GM12878 (cell line): ENCODE results near the gene SEL1L3. TPM values are rescaled to one million over a fixed set of nuclear protein-coding genes. Genes with fewer than 3 reads are reported as not detected.

Experiments used
- ATAC-seq: fragments of 200-7000 bp; cut with Tn5 transposase; 3 replicates; pipeline ENCODE4 v1.9.1; 2020; ENCODE audit warnings: mild to moderate bottlenecking, moderate library complexity
- BruUV-seq: library from RNA; stranded (reverse); fragments of 400-500 nt; replicated peaks from 2 replicates; lab custom pipeline; 2021; lab: Mats Ljungman, UMichigan
- CTCF ChIA-PET: fragments of 300-600 bp; sonication (Branson Sonifier 250); formaldehyde crosslinking; extraction: SDS; loops from one replicate; lab custom pipeline; 2021; ENCODE audit warnings: inconsistent platforms; lab: Yijun Ruan, JAX
- POLR2A ChIA-PET: fragments of 350-600 bp; formaldehyde crosslinking; extraction: SDS; loops from one replicate; lab custom pipeline; 2021; ENCODE audit warnings: inconsistent platforms; lab: Charles Lee
- RAD21 ChIA-PET: fragments of 300-600 bp; sonication (Branson Sonifier 250); formaldehyde crosslinking; loops from one replicate; lab custom pipeline; 2023; ENCODE audit warnings: antibody characterized with exemption; ENCODE audit not compliant: unreplicated experiment; lab: Charles Lee
- SMC1A ChIA-PET: fragments of 300-600 bp; sonication (Branson Sonifier 250); formaldehyde crosslinking; loops from one replicate; lab custom pipeline; 2023; ENCODE audit not compliant: unreplicated experiment, uncharacterized antibody; lab: Charles Lee
- DNase-seq: peaks from one replicate; pipeline ENCODE4 v3.0.0-alpha.2; 2011; ENCODE audit warnings: low read depth, low spot score
- FAIRE-seq: peaks from 3 replicates; lab custom pipeline; 2011; peaks lifted over from hg19 to GRCh38; lab: Jason Lieb, UNC
- H2AFZ ChIP-seq: 2 replicates; pipeline ENCODE4 v1.6.0; 2011; ENCODE audit warnings: low read depth, low read length, control low read depth; ENCODE audit not compliant: control insufficient read depth
- H3K27ac ChIP-seq: 2 replicates; pipeline ENCODE4 v1.5.1; 2011; ENCODE audit warnings: control low read depth; ENCODE audit not compliant: control insufficient read depth, insufficient read depth
- H3K27me3 ChIP-seq, 2 experiments: replicated peaks in 1 of 2; 2 replicates each; pipeline versions ENCODE4 v1.6.0 to v1.6.1; 2011; ENCODE audit warnings: low read length in 1 of 2; ENCODE audit not compliant: control insufficient read depth in 2 of 2, insufficient read depth in 2 of 2
- H3K36me3 ChIP-seq, 2 experiments: 2 replicates each; pipeline ENCODE4 v1.5.1; 2011; ENCODE audit warnings: low read length in 1 of 2; ENCODE audit not compliant: control insufficient read depth in 2 of 2, insufficient read depth in 2 of 2
- H3K4me1 ChIP-seq: 2 replicates; pipeline ENCODE4 v1.6.1; 2011; ENCODE audit warnings: mild to moderate bottlenecking, low read length, moderate library complexity, mixed read lengths; ENCODE audit not compliant: control insufficient read depth, insufficient read depth
- H3K4me2 ChIP-seq: 2 replicates; pipeline ENCODE4 v1.6.0; 2011; ENCODE audit warnings: control low read depth; ENCODE audit not compliant: control insufficient read depth, insufficient read depth
- H3K4me3 ChIP-seq: fragments of 200-600 bp; sonication (generic); 2 replicates; pipeline ENCODE4 v1.5.1; 2016
- H3K79me2 ChIP-seq: 2 replicates; pipeline ENCODE4 v1.6.0; 2011; ENCODE audit warnings: low read length; ENCODE audit not compliant: control insufficient read depth, insufficient read depth
- H3K9ac ChIP-seq: 2 replicates; pipeline ENCODE4 v1.8.0; 2011; ENCODE audit warnings: low read length, control low read depth, mixed read lengths; ENCODE audit not compliant: control insufficient read depth, insufficient read depth
- H3K9me3 ChIP-seq: replicated peaks from 3 replicates; pipeline ENCODE4 v1.5.1; 2011; ENCODE audit warnings: mild to moderate bottlenecking, low read length; ENCODE audit not compliant: control insufficient read depth, insufficient read depth
- H4K20me1 ChIP-seq: 2 replicates; pipeline ENCODE4 v1.6.0; 2011; ENCODE audit not compliant: control insufficient read depth, insufficient read depth
- ATF2 ChIP-seq: IDR thresholded peaks from 2 replicates; pipeline ENCODE4 v1.6.1; 2012; ENCODE audit warnings: low read length, inconsistent platforms
- BHLHE40 ChIP-seq, 2 experiments: fragments of 450-650 bp in 1 of 2; IDR thresholded peaks; 2 replicates each; pipeline ENCODE4 v1.6.1; 2011 to 2017; ENCODE audit warnings: low read depth in 2 of 2, borderline replicate concordance in 1 of 2, improper control_type of control experiment in 1 of 2, low read length in 1 of 2, mild to moderate bottlenecking in 1 of 2
- E4F1 ChIP-seq: fragments of 450-650 bp; IDR thresholded peaks from 2 replicates; pipeline ENCODE4 v1.6.1; 2018; ENCODE audit warnings: borderline replicate concordance, mild to moderate bottlenecking; ENCODE audit not compliant: partially characterized antibody
- EP300 ChIP-seq, 2 experiments: fragments of 150-350 bp in 1 of 2; IDR thresholded peaks; 2 replicates each; pipeline ENCODE4 v1.6.1; 2011 to 2012; ENCODE audit warnings: low read depth in 2 of 2, low read length in 2 of 2, borderline replicate concordance in 1 of 2, improper control_type of control experiment in 1 of 2, inconsistent platforms in 1 of 2; ENCODE audit not compliant: control insufficient read depth in 1 of 2
- HDAC2 ChIP-seq: fragments of 200-600 bp; sonication (generic); IDR thresholded peaks from 2 replicates; pipeline ENCODE4 v1.6.1; 2017
- HSF1 ChIP-seq: fragments of 150-350 bp; IDR thresholded peaks from 2 replicates; pipeline ENCODE4 v1.6.1; 2014; ENCODE audit warnings: mild to moderate bottlenecking, low read depth, low read length
- MEF2A ChIP-seq: IDR thresholded peaks from 2 replicates; pipeline ENCODE4 v1.6.1; 2011; ENCODE audit warnings: low read depth, mild to moderate bottlenecking, low read length, moderate library complexity; ENCODE audit not compliant: insufficient read depth
- MEF2B ChIP-seq: fragments of 450-650 bp; IDR thresholded peaks from 2 replicates; pipeline ENCODE4 v1.6.1; 2018; ENCODE audit warnings: mild to moderate bottlenecking, moderate library complexity; ENCODE audit not compliant: partially characterized antibody, poor library complexity, severe bottlenecking
- NFYA ChIP-seq: IDR thresholded peaks from 2 replicates; pipeline ENCODE4 v1.6.1; 2011; ENCODE audit warnings: low read depth, mild to moderate bottlenecking, low read length, improper control_type of control experiment, borderline replicate concordance
- RAD51 ChIP-seq: fragments of 450-650 bp; IDR thresholded peaks from 2 replicates; pipeline ENCODE4 v1.6.1; 2016; ENCODE audit warnings: moderate library complexity, mild to moderate bottlenecking, inconsistent platforms
- SUZ12 ChIP-seq: fragments of 200-600 bp; sonication (generic); IDR thresholded peaks from one replicate; pipeline ENCODE4 v1.6.1; 2018; ENCODE audit warnings: antibody characterized with exemption, mild to moderate bottlenecking; ENCODE audit not compliant: unreplicated experiment
- WRNIP1 ChIP-seq: IDR thresholded peaks from 2 replicates; pipeline ENCODE4 v1.6.1; 2011; ENCODE audit warnings: low read depth, low read length, improper control_type of control experiment, borderline replicate concordance
- ZBTB11 ChIP-seq: fragments of 450-650 bp; formaldehyde crosslinking; IDR thresholded peaks from 2 replicates; pipeline ENCODE4 v1.5.0; 2022; ENCODE audit warnings: mild to moderate bottlenecking, missing genetic modification characterization
- WGBS: methylation state at CpG from one replicate; pipeline ENCODE4 v1.1.6; 2016; ENCODE audit warnings: low lambda C conversion rate; ENCODE audit not compliant: insufficient replicate concordance, insufficient coverage; ENCODE audit errors: missing lambda C conversion rate; 5-methylcytosine and 5-hydroxymethylcytosine counted together
- in situ Hi-C: fragments of 300-500 bp; cut with MboI; formaldehyde crosslinking; loops from 9 replicates; pipeline ENCODE4 v1.14.3; 2018; ENCODE audit warnings: mixed read lengths
- intact Hi-C: fragments of 100-400 bp; cut with micrococcal nuclease; formaldehyde crosslinking; loops from one replicate; pipeline ENCODE4 v1.14.2; 2022; ENCODE audit not compliant: unreplicated experiment
- polyA plus RNA-seq, 11 experiments: library from polyadenylated mRNA; depleted of rRNA in 4 of 11; unstranded in 6 of 11; stranded (reverse) in 5 of 11; fragments of >200 nt; fragmentation: Nextera tagmentation in 4 of 11; fragmentation: Illumina TruSeq in 1 of 11; extraction: Ambion mirVana in 4 of 11; extraction: Trizol in 1 of 11; gene quantifications; 1 replicate in 1 of 11; 2 replicates in 10 of 11; pipeline versions ENCODE4 v1.2.1 to v1.2.3, GENCODE V29; 2011 to 2016; ENCODE audit warnings: inconsistent platforms in 2 of 11, missing spikeins in 2 of 11, low read depth in 1 of 11
- total RNA-seq, 4 experiments: library from RNA; depleted of rRNA in 3 of 4; stranded (reverse); fragments of >200 nt in 3 of 4; fragmentation: Illumina TruSeq in 1 of 4; extraction: Trizol in 1 of 4; gene quantifications; 2 replicates each; pipeline versions ENCODE4 v1.2.1 to v1.2.3, GENCODE V29; 2013 to 2021

The SEL1L3 gene
- total and polyA plus RNA-seq, 10 of the 15 experiments (the other 5 are each of a cell fraction or from before 2014, with no cell fraction given): 20.4 to 82.2 (median 47.3) TPM

- TF ChIP-seq RAD51: no peak
These were observed 48.6 kb upstream of the SEL1L3 start (continued) for GRCh38 chr4:25911356-25911755.

- no peak overlapping the region for H3K4me3 ChIP-seq
- H3K4me2 ChIP-seq: no peak overlapping the region
- H3K27me3 ChIP-seq: no peaks in the 10 kb centered on the region
- H3K27ac ChIP-seq: no peak overlapping the region
- FAIRE-seq (no peak), DNase-seq (no peak), ATAC-seq (no peak)
- H2AFZ ChIP-seq: no peak overlapping the region
- H3K9me3 ChIP-seq: no peaks in the 10 kb centered on the region
- POLR2A ChIA-PET: no interaction called here
- H3K36me3 ChIP-seq: no peaks in the 10 kb centered on the region
- SMC1A ChIA-PET: interaction anchor here (0.9 kb wide), 1 partner anchor 60 kb away, joined by 3 read pairs; no protein-coding TSS in a partner anchor
- BruUV-seq: no TSS peak
- H3K4me1 ChIP-seq: peaks cover 18% of the 10 kb centered on the region
- H4K20me1 ChIP-seq: no peaks in the 10 kb centered on the region
- H3K79me2 ChIP-seq: no peaks in the 10 kb centered on the region
- CTCF ChIA-PET: no interaction called here
- H3K9ac ChIP-seq: no peak overlapping the region
- RAD21 ChIA-PET: no interaction called here
- in situ Hi-C loops (no loop called here), intact Hi-C loops (no loop called here)
- WGBS: 40% methylated on average over 5 of the region's 5 CpGs
- TF ChIP-seq ZBTB11 (CRISPR knock-in tag): no peak
- TF ChIP-seq ATF2: no peak
- TF ChIP-seq HDAC2: no peak
- TF ChIP-seq MEF2A: no peak
- TF ChIP-seq BHLHE40 (IDR thresholded peaks at IDR 0.05; ENCODE audit: borderline replicate concordance in 1 of 2, low read depth in 2 of 2, low read length in 1 of 2): no peak
- TF ChIP-seq HSF1: no peak
- TF ChIP-seq E4F1: no peak
- no peak for TF ChIP-seq MEF2B
- no peak for TF ChIP-seq NFYA
- no peak for TF ChIP-seq WRNIP1
- no peak for TF ChIP-seq EP300 (IDR thresholded peaks at IDR 0.05; ENCODE audit: borderline replicate concordance in 1 of 2, control insufficient read depth in 1 of 2, low read depth in 2 of 2, low read length in 2 of 2)
- no peak for TF ChIP-seq SUZ12
These were observed 45.7 kb upstream of the SEL1L3 start for GRCh38 chr4:25908491-25908901.
